ENCODE results near the gene WDR49.

The WDR49 gene

DNA sequence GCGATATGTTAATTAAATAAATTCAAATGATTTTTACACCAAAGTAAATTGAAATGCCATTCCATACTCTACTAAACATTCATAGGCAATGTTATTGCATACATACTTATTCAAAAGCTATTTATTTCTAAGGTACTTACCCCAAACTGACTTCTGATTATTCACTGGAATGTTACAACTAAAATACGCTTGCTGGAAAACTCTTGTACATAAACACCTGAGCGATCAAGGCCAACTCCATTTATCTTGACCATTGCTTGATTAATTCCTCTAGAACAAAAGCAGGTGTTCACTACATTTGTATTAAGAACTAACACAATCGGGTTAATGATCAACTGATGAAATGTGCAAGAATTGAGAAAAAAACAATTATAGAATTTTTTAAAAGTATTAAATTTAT is 179.9 kb downstream of the WDR49 start, which contains the start of gene SERPINI2:
Gene SERPINI2, minus strand, starts transcription at position 180 of the 400 bp plus-strand sequence. CDS start 2,208 bp downstream, outside the sequence.
- no peaks in the 10 kb centered on the region for H3K9me3 Mint-ChIP-seq
- H3K36me3 Mint-ChIP-seq (ENCODE audit: insufficient read depth): no peaks in the 10 kb centered on the region
- H3K27ac Mint-ChIP-seq (ENCODE audit: low read depth): no peak within 1 kb of the TSS
- no peaks in the 10 kb centered on the region for H3K4me1 Mint-ChIP-seq
- H3K27me3 Mint-ChIP-seq: no peaks in the 10 kb centered on the region
- no peak for DNase-seq (ENCODE audit: low spot score in 2 of 2)
- ATAC-seq (replicated peaks; ENCODE audit: extremely low read depth, poor library complexity, severe bottlenecking): no peak
- H3K4me3 Mint-ChIP-seq: no peak within 1 kb of the TSS

DNA sequence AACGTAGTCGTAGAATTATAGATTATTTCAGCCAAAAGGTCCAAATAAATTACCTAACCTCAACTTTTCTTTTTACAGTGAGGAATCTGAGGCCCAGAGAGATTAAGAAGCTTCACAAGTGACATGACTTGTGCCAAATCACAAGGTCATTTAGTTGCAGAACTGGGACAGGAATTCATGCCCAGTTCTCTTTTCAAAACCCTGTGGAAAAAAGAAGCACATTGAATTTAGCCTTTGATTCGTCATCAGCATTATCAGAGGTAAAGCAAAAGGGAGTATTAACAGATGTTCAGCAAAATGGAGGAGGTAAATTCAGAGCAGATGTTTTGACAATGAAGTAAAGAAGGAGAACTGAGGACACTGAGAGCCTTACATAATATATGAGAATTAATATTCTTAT is 184.4 kb downstream of the WDR49 start:
- Mint-ChIP-seq H3K4me1 (no peaks in the 10 kb centered on the region), H3K27ac (ENCODE audit: low read depth) (no peak overlapping the region), H3K9me3 (no peaks in the 10 kb centered on the region), H3K27me3 (no peaks in the 10 kb centered on the region), H3K4me3 (no peak overlapping the region), H3K36me3 (ENCODE audit: insufficient read depth) (no peaks in the 10 kb centered on the region)
- no peak for ATAC-seq (replicated peaks; ENCODE audit: extremely low read depth, poor library complexity, severe bottlenecking)
- DNase-seq (ENCODE audit: low spot score in 2 of 2): no peak

DNA sequence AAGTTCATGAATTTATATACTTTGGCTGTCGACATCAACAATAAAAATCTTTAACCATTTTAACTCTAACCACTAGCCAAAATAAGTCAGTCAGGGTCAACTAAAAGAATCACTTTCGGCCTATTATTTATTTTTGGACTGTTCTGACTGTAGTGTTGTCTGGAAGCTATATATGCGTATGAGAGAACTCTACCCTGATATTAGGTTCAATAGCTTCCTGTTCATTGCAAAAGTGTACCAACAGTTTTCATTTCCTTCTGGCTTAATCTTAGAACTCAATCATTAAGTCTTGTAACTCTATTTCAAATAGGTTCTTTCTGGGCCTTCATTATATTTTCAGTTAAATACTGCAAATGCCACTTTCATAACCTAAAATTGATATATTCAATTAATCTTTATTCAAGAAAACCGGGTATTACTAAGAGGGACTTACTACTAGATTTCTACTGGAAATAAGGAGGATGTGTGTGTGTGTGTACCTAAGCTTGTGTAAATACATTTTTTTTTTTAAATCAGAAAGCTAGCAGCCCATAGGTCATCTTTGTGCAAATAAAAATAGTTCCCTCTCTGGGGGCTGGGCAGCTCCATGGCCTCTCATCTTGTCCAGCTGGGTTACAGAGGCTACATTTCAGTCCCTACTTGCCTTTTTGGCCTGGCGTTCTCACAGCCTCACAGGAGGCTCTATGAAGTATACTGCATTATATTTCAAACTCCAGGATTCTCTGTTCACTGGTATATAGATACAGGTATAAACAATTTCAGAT is 185.7 kb downstream of the WDR49 start:
- no peak overlapping the region for H3K27ac Mint-ChIP-seq (ENCODE audit: low read depth)
- no peaks in the 10 kb centered on the region for H3K27me3 Mint-ChIP-seq
- H3K4me1 Mint-ChIP-seq: no peaks in the 10 kb centered on the region
- ATAC-seq (replicated peaks; ENCODE audit: extremely low read depth, poor library complexity, severe bottlenecking): no peak
- H3K36me3 Mint-ChIP-seq (ENCODE audit: insufficient read depth): no peaks in the 10 kb centered on the region
- no peak for DNase-seq (ENCODE audit: low spot score in 2 of 2)
- H3K9me3 Mint-ChIP-seq: no peaks in the 10 kb centered on the region
- no peak overlapping the region for H3K4me3 Mint-ChIP-seq

DNA sequence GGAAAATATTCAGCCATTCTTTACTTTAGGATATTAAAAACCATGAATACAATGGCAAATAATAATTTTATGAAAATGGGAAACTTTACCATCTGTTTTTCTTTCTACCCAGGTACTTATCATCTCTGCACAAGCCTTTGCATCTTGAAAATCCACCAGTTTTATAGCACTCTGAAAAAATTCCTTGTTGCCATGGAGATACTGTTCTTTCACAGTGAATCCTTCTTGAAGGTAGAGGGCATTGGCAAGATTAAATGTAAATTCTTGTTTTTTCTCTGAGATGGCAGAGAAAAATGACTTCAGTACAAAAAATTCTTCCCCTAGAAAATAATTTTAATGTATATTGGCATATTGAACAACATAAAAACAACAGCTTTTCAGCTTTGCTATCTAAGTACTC is 186.8 kb downstream of the WDR49 start:
- ATAC-seq (replicated peaks; ENCODE audit: extremely low read depth, poor library complexity, severe bottlenecking): no peak
- H3K27me3 Mint-ChIP-seq: no peaks in the 10 kb centered on the region
- no peaks in the 10 kb centered on the region for H3K4me1 Mint-ChIP-seq
- no peaks in the 10 kb centered on the region for H3K36me3 Mint-ChIP-seq (ENCODE audit: insufficient read depth)
- H3K27ac Mint-ChIP-seq (ENCODE audit: low read depth): no peak overlapping the region
- H3K4me3 Mint-ChIP-seq: no peak overlapping the region
- DNase-seq (ENCODE audit: low spot score in 2 of 2): no peak
- no peaks in the 10 kb centered on the region for H3K9me3 Mint-ChIP-seq

DNA sequence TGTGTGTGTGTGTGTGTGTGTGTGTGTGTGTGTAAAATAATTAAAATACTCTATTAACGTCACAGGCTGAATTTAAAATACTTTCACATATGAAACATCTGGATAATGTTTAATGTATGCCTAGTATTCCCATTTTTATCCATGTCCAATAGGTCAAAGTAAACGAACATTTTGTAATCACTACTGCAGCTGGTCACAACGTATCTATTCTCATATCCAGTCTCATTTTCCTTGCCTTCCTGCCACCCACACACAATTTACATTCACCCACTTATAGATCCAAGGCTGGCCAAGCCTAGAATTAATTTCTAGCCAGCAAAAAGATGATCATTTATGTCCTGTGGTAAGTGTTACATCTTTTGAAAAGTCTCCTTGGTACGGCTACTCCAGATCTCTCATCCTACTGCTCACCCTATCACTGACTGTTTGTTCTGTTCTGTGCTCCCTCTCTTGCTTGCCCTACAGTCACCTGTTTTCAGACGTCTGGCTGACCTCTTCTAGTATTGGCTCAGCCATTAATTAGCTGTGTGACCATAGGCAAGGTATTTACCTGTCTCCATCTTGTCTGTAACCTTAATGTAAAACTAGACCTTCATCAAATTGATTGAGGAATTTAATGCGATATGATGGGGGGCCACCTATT is 197.5 kb downstream of the WDR49 start:
- no peaks in the 10 kb centered on the region for H3K9me3 Mint-ChIP-seq
- no peak for DNase-seq (ENCODE audit: low spot score in 2 of 2)
- H3K27ac Mint-ChIP-seq (ENCODE audit: low read depth): no peak overlapping the region
- H3K4me1 Mint-ChIP-seq: no peaks in the 10 kb centered on the region
- H3K36me3 Mint-ChIP-seq (ENCODE audit: insufficient read depth): no peaks in the 10 kb centered on the region
- no peaks in the 10 kb centered on the region for H3K27me3 Mint-ChIP-seq
- ATAC-seq (replicated peaks; ENCODE audit: extremely low read depth, poor library complexity, severe bottlenecking): no peak
- no peak overlapping the region for H3K4me3 Mint-ChIP-seq

DNA sequence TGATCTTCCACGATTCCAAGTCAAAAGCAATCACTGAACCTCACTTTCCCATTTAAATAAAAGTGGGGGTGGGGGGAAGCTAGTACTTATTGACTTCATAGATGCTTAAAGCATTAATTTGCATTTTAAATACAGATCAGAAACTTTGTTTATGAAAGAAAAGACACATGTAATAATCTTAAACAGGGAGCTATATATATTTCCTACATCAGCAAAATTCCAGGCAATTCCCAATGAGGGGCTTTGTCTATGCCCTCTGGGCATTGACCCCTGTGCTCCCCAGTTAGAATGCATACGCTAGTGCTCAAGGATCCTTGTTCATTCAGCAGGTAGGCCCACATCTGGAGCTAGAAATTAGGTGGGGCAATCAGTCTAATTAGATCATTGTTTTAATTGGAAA is 199.9 kb downstream of the WDR49 start:
- no peak for DNase-seq (ENCODE audit: low spot score in 2 of 2)
- H3K9me3 Mint-ChIP-seq: no peaks in the 10 kb centered on the region
- H3K27me3 Mint-ChIP-seq: no peaks in the 10 kb centered on the region
- no peak overlapping the region for H3K27ac Mint-ChIP-seq (ENCODE audit: low read depth)
- H3K4me1 Mint-ChIP-seq: no peaks in the 10 kb centered on the region
- no peak overlapping the region for H3K4me3 Mint-ChIP-seq
- ATAC-seq (replicated peaks; ENCODE audit: extremely low read depth, poor library complexity, severe bottlenecking): no peak
- no peaks in the 10 kb centered on the region for H3K36me3 Mint-ChIP-seq (ENCODE audit: insufficient read depth)

DNA sequence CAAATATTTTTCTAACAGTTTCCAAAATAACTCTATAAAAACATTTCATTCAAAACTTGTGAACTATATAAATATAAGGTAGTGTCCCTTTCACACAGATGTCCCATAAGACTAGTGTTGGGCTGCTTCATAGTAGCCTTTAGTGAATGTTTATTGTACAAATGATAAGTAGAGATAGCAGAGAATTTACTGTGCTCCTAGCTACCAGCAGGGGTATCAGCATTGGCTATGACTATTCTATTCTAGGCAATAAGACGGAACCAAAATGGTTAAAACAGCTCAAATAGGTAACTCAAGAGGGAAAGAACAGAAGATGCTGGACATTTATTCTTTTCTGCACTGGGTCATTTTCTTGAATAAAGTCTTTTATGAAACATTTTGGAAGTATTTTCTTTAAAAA is 202.5 kb downstream of the WDR49 start:
- DNase-seq (ENCODE audit: low spot score in 2 of 2): no peak
- Mint-ChIP-seq H3K27me3 (no peaks in the 10 kb centered on the region), H3K9me3 (no peaks in the 10 kb centered on the region), H3K36me3 (ENCODE audit: insufficient read depth) (no peaks in the 10 kb centered on the region), H3K4me1 (no peaks in the 10 kb centered on the region), H3K27ac (ENCODE audit: low read depth) (no peak overlapping the region), H3K4me3 (no peak overlapping the region)
- no peak for ATAC-seq (replicated peaks; ENCODE audit: extremely low read depth, poor library complexity, severe bottlenecking)

DNA sequence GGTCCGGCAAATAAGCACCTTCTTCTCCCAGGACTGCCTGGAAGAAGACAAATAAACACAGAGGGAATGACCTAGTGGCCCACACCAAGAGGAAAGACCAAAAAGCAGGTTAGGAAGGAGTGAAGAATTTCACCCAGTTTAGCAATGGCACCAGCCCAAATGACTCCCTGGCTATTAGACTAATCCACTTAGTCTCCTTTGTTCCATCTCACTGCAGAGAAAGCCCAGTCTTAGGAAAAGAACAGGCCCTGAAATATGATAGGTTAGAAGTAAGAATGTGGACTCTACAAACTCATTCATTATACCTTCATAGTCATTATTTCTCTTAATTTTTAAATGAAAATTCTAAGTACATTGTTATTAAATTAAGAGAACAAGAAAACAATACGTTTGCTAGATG is 203.1 kb downstream of the WDR49 start:
- Mint-ChIP-seq H3K4me1 (no peaks in the 10 kb centered on the region), H3K4me3 (no peak overlapping the region), H3K27me3 (no peaks in the 10 kb centered on the region), H3K36me3 (ENCODE audit: insufficient read depth) (no peaks in the 10 kb centered on the region), H3K9me3 (no peaks in the 10 kb centered on the region), H3K27ac (ENCODE audit: low read depth) (no peak overlapping the region)
- DNase-seq (ENCODE audit: low spot score in 2 of 2) (no peak), ATAC-seq (replicated peaks; ENCODE audit: extremely low read depth, poor library complexity, severe bottlenecking) (no peak)

DNA sequence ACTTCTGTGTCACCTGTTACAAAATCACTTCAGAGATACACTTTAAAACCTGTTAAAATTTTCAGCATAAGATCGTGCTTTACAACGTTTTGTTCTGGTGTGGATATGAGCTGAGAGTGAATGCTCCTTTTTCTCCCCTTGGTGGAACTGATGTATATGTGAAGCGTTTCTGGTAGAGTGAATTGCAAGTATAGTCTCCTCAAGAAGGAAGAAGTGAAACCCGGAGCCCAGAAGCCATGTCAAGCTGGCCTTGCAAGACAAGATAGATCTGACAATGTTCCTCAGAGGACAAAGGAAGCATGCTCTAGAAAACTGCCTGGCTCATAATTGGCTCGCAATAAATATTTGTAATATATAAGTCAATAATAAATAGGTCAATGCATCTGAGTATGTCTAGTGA is 203.5 kb downstream of the WDR49 start:
- Mint-ChIP-seq H3K4me1 (no peaks in the 10 kb centered on the region), H3K27ac (ENCODE audit: low read depth) (no peak overlapping the region), H3K4me3 (no peak overlapping the region)

DNA sequence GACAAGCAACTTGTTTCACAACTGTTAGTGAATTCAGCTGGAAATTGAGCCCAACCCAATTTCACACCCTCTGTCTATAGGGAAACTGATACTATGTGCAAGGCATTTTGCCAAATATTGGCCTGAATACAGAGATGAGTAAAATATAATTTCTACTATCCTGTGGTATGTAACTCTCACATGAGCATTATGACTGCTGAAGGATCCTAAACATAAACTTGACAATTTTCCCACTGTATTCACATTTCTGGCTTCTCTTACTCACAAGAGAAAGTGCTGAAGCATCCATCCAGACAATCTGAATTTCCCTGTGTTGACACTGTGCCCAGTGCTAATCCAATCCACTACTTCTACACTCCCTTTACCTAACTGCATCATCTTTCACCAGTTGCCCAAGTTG is 208.3 kb downstream of the WDR49 start:
- Mint-ChIP-seq H3K27me3 (no peaks in the 10 kb centered on the region), H3K9me3 (no peaks in the 10 kb centered on the region), H3K4me3 (no peak overlapping the region), H3K4me1 (no peaks in the 10 kb centered on the region), H3K36me3 (ENCODE audit: insufficient read depth) (peaks cover under 1% of the 10 kb centered on the region), H3K27ac (ENCODE audit: low read depth) (no peak overlapping the region)
- ATAC-seq (replicated peaks; ENCODE audit: extremely low read depth, poor library complexity, severe bottlenecking) (no peak), DNase-seq (ENCODE audit: low spot score in 2 of 2) (no peak)

More for the DNA sequence above, 203.5 kb downstream of the WDR49 start:
- Mint-ChIP-seq H3K9me3 (no peaks in the 10 kb centered on the region), H3K27me3 (no peaks in the 10 kb centered on the region), H3K36me3 (ENCODE audit: insufficient read depth) (no peaks in the 10 kb centered on the region)
- ATAC-seq (replicated peaks; ENCODE audit: extremely low read depth, poor library complexity, severe bottlenecking): no peak
- no peak for DNase-seq (ENCODE audit: low spot score in 2 of 2)

DNA sequence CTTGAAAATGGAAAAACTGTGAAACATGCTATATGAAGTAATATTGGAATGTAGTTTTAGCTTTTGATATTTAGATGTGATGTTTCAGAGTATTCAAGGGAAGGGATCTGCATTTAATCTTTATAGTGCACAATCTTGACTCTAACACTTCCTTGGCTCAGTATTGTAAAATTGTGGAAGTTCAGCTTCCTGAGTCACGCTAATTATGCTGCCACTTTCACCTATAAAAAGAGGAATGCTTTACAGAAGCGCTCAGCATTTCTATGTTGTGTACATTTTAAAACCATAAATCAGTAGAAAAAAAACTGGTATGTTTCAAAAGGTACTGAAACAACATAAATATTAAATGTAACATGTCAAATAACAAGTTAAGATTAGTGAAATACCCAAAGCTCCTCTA is 212.5 kb downstream of the WDR49 start:
- DNase-seq (ENCODE audit: low spot score in 2 of 2) (no peak), ATAC-seq (replicated peaks; ENCODE audit: extremely low read depth, poor library complexity, severe bottlenecking) (no peak)
- no peak overlapping the region for H3K4me3 Mint-ChIP-seq
- no peaks in the 10 kb centered on the region for H3K4me1 Mint-ChIP-seq
- no peak overlapping the region for H3K27ac Mint-ChIP-seq (ENCODE audit: low read depth)
- no peaks in the 10 kb centered on the region for H3K27me3 Mint-ChIP-seq
- H3K9me3 Mint-ChIP-seq: no peaks in the 10 kb centered on the region
- H3K36me3 Mint-ChIP-seq (ENCODE audit: insufficient read depth): peaks cover 2% of the 10 kb centered on the region

DNA sequence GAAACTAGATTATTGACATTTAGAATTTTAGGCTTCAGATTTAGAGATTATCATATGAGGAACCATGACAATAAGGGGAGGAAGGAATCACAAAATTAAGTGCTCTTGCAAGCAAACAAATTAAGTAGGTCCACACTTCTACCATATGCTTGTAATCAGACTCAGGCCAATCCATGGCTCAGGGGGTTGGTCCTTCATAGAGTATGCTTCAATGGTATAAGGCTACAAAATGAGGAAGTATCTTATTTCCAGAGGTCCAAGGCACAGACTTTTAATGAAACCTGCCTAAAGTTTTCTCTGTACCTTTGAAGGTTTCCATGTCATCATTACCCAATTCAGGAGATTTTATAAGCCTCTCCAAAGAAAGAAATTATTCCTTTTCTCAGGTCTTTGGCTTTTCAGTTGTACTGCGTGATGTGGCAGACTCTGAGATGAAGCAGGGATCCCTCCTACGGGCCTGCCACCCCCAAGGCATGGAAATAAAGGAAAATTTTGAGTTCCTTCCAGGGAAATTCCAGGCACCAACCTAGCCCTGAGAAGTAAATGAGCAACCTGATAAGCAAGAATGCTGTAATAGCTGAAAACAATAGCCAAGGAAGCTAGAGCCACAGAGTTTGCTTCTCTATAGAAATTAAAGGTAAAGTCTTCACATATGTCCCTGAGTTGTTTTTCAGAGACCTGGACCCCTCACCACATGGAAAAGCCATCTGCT is 216.2 kb downstream of the WDR49 start:
- Mint-ChIP-seq H3K36me3 (ENCODE audit: insufficient read depth) (peaks cover 2% of the 10 kb centered on the region), H3K27me3 (no peaks in the 10 kb centered on the region), H3K4me1 (no peaks in the 10 kb centered on the region), H3K4me3 (no peak overlapping the region), H3K27ac (ENCODE audit: low read depth) (no peak overlapping the region), H3K9me3 (no peaks in the 10 kb centered on the region)
- DNase-seq (ENCODE audit: low spot score in 2 of 2) (no peak), ATAC-seq (replicated peaks; ENCODE audit: extremely low read depth, poor library complexity, severe bottlenecking) (no peak)
